Esophagus squamous epithelium (tissue), 4 donors: ENCODE measurements around the gene CDKN2B-AS1.

Experiments used
- CTCF ChIP-seq, 6 experiments: fragments of 450-650 bp in 4 of 6; fragments of 200-600 bp in 2 of 6; sonication (generic) in 2 of 6; IDR thresholded peaks; one replicate each; pipeline ENCODE4 v1.5.1; 2016 to 2019; ENCODE audit warnings: antibody characterized with exemption in 6 of 6, mild to moderate bottlenecking in 4 of 6, moderate library complexity in 4 of 6
- POLR2A ChIP-seq, 4 donors: fragments of 450-650 bp; IDR thresholded peaks; one replicate each; pipeline ENCODE4 v1.6.1; 2017; ENCODE audit warnings: antibody characterized with exemption in 4 of 4, mild to moderate bottlenecking in 4 of 4, moderate library complexity in 3 of 4

- TF ChIP-seq CTCF (IDR thresholded peaks at IDR 0.05), result no peak
- TF ChIP-seq POLR2A (IDR thresholded peaks at IDR 0.05), result no peak
Measured at GRCh38 chr9:22129133-22129532, 134.5 kb downstream of the CDKN2B-AS1 start.
